Amygdala (tissue), 56 donors: ENCODE results near the gene PNPLA1.

Experiments used
- DNase-seq, 56 donors: peaks; one replicate each; lab custom pipeline; 2025; lab: John Stamatoyannopoulos, UW

The PNPLA1 gene

DNA sequence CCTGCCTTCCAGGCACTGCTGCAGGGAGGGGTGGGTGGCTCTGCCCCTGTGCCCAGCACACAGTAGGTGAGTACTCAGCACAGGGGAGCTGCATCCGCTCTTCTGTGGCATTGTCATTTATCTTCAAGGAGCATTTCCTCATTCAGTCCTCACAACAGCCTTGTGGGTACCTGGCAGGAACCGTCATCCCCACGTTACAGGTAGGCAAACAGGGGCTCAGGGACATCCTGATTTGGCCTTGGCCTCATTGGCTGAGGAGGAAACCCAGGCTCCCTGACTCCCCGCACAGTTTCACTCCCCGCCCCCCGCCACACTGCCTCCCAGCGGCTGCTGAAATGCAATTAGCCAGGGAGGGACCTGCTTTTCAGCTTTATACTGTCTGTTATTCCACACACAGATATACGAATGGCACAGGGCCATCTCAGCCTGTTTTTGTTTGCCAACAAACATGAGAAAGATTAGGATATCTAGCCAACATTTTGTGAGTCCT lies 24.2 kb upstream of the PNPLA1 start:
- no peak for DNase-seq

DNA sequence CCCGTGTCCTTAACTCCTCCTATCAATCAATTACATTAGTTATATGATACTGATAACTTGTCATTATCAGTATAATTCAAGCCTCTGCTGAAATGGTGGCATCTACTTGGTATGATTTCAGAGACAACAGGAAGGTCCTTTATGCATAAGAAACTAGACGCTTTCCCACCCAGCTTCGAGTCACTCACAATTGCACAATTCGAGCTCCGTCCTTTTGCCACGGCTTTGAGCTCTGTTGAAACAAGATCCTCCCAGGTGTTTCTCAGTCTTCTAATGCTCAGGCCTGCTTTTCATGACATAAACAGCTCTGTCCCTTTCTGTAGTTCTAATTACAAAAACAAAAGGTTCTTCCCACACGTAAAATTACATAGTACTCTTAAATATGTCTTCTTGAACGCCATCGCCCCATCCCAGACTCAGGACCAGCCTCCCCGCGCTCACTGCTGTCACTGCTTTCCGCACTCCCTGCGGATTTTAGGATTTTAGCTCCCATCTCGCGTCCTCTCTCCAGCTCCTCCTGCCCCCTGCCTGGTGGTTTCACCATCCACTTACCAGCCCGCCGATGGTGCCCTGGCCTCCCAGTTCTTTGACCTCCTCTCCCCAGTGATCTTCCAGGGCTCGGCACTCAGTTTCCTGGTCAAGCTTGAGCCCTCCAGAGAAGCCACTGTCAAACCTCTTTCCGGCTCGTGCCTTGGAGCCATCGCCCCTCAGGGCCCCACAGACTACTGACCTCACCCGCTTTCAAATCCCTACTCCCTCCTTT lies 23.2 kb upstream of the PNPLA1 start:
- no peak for DNase-seq

DNA sequence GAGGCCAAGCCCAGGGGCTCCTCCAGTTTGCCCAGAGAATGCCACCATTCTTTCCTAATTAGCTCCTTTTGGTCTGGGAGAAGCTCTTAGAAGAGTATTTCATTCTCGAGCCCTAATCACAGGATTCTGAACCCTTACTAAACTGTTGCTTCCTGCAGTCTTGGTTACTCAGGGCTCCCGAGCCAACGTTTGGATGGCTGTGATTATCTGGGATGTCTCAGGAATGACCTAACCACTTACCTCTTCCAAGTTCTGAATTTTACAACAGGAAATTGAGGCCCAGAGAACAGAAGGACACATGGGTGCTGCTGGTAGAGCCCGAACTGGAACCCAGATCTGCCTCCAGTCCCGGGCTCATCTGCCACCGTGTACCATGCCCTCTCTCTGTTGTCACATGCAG lies 22.2 kb upstream of the PNPLA1 start:
- DNase-seq = no peak

DNA sequence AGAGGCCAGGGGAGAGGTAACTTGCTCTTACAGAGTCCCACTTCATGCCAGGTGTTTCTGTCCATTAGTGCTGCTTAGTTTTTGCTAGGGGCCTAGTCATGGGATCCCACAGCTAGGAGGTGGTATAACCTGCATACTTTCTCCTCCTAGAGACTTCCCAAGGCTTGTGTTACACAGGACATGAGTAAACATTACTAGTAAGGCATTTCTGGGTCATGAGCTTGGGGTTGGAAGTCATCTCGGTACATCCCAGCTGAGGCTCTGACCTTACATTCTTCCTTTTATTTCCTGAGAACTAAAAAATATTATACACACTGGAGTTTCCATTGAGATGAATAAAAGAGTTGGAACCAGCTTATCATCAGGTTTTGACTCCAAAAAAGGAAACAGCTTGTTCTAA lies 20.9 kb upstream of the PNPLA1 start:
- no peak for DNase-seq

DNA sequence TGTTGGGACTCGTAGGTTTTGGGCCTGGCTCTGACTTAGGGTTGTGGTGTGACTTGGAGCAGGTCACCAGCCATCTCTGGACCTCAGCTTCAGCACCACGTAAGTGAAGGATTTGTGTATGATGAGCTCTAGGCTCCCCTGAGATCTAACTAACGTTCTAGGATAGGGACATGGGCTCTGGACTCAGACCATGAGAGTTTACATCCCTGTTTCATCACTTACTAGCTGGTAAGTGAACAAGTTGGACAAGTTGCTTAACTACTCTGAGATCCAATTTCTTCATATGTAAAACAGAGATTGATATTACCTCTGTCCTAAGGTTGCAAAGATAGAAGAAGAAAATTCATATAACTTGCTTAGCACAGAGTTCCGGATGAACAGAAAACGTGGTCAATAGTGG lies 20.3 kb upstream of the PNPLA1 start:
- no peak for DNase-seq

DNA sequence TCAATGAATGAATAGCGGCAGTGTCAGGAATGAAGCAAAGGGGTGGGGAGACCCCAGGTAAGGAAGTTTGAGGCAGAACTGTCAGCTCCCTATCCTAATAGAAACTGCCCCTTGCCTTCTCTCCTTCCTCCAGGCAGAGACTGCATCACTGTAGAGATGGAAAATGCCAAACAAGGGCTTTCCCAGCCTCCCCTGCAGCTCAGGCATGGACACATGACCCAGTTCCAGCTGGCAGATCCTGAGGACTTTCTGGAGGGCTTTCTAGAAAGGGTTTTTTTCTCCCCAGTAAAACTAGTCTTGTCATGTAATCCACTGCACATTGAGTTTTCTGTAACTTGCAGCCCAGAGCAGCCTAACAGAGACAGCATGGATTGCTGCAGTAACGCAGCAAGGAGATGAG lies 17.9 kb upstream of the PNPLA1 start:
- DNase-seq = peak in 1 of 56 donors; percentile 8

DNA sequence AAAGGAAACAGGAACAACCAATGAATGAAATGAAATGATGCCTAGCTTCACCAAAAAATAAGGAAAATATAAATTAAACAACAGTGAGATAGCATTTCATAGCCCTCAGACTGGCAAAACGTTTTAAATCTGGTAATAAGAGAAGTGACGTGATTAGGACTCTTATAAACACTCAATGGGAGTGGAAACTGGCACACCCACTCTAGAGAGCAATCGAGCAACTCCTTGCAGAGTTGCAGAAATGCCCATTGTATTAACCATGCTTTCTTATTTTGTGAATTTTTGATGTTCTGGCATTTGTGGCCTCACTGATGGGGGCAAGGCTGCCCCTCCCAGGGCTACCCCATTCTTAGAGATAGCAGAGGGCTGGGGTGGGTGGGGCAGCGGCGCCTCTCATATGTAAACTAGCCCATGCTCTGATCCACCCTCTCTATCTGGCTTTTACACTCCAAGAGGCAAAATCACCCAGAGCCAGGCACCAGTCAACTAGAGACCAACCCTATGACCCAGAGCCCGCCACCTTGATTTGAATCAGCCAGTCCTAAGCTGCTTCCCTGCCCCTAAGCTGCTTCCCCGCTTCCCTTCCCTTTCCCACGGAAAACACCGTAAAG lies 6.4 kb upstream of the PNPLA1 start:
- DNase-seq = no peak

DNA sequence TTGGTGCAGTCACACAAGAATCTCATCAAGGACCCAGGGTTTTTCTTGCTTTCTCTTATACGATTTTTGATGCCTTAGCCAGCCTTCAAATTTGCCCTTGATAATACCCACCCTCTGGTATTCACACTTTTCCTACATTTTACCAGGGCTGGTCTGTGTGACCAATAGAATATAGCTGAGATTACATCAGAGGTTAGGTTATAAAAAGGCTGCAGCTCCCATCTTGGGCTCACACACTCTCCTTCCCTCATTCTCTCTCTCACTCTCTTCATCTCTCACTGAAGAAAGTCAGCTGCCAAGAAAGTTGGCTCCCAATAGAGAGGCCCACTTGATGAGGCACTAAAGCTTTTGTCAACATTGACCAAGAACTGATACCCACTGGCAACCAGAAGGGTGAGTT lies 4.1 kb upstream of the PNPLA1 start:
- DNase-seq = no peak

DNA sequence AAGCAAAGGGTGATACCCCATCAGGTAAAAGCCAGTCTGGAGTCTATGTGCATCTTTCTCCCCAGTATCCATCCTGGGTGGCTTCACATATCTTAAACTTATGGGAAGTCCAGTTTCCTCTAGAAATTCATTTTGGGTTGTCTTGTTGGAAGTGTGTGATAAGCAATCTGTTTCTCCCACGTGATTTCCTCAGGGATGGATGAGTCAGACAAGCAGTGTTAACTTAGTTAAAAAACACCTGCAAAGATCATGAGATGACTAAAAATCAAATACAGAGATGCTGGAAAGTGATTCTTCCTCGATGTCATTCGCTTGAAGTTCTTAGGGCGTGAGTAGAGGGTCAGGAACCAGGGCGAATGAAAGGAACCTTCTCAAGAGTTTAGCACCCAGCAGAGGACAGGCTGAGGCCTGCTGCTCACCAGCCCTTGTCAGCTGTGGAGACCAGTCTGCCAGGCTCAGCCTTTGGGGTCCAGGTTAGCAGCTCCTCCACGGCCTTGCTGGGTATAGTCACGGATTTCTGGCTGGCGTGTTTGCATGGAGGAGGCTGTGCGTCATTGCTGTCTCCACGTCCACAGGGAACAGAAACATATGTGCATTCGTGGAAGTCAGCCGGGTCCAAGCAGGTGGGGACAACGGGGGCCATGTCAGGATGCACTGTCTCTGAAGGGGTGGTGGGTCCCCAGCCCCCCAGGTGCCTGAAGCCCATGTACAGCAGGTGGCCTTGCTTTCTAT lies 2.8 kb upstream of the PNPLA1 start:
- peak in 2 of 56 donors; percentile 18 for DNase-seq

DNA sequence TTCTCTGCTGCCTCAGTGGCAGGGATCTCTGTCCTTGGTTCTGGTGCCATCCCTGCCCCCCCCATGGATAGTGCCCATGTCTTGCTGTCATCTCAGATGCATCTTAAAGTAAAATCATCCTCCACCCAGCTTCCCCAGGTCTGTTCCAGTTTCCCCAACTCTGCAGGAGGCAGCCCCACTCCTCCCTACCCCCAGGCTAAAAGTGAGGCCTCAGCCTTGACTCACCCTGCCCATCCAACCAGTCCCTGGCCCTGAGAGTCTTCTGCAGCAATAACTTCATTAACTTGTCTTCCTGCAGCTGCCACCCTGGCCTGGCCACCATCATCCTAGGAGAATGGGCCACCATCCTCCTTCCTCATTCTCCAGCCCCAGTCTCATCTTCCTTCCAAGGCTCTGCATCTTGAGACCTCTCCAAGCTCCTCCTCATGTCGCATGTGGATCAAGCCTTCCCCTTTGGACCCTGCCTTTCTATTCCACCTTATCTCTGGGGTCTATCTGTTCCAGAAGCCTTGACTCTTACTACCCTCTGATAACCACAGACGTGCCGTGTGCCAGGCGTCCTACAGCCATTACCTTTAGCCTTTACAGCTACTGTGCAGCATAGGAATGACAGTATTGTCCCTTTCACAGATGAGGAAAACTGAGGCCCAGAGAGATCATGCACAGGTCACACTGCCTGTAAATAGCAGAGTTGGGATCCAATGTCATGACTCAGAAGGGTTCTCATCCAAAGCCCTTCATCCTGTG lies 2.0 kb upstream of the PNPLA1 start:
- DNase-seq = no peak

DNA sequence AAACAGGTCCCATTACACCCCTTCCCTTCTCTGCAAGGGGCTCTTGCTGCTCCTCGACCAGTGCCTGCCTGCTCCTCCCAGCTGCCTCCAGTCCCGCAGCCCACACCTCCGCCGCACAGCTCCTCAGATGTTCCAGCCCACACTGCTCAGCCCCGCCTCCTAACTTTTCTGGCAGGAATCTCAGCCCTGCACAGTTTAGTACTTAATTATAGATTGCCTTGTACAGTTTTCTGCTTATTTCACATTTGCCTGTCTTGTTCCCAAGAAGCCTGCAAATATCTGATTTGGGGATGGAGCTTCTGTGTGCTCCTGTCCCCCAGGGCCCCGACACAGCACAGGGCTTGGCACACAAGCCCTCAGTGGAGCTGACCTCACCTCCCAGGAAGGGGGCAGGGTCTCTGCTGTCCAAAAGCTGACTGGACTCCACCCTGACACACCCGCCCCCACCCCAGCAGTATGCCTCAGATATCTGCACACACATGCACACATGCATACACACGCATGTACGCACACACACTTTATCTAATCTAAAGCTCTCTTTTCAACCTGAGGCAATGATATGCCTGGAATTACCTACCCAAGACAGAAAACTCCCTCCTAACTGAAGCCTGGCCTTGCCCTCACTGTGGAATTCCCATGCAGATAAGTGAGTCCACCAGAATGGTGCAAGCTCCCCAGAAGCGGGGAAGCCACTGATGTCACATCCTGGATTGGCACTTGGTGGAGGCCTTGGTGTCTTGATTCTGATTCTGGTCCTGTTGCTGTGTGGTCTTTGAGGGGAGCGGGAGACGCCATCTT lies 1.2 kb upstream of the PNPLA1 start:
- DNase-seq = peak in 36 of 56 donors; percentile 2 to 76 (median 28)

DNA sequence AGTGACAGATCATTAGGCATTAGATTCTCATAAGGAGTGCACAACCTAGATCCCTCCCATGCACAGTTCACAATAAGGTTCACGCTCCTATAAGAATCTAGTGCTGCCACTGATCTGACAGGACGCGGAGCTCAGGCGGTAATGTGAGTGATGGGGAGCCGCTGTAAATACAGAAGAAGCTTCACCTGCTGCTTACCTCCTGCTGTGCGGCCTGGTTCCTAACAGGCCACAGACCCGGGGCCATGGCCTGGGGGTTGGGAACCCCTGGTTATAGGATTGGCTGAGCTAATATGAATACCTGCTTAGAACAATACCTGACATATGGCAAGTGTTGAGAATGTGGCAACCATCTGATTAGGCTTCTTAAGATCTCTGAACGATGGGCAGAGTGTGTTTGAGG lies 2.4 kb downstream of the PNPLA1 start:
- DNase-seq = no peak

DNA sequence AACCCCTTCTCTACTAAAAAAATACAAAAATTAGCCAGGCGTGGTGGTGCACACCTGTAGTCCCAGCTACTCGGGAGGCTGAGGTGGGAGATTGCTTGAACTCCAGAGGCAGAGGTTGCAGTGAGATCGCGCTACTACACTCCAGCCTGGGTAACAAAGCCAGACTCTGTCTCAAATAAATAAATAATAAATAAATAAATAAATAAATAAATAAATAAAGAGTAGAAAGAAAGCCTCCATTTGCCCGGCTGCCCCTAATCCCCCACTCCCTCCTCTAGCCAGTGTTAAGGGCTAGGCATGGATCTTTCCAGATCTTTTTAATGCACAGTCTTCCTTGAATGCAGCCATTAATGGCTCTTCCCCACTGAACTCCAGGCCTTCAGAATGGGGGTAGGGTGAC lies 3.2 kb downstream of the PNPLA1 start:
- no peak for DNase-seq

DNA sequence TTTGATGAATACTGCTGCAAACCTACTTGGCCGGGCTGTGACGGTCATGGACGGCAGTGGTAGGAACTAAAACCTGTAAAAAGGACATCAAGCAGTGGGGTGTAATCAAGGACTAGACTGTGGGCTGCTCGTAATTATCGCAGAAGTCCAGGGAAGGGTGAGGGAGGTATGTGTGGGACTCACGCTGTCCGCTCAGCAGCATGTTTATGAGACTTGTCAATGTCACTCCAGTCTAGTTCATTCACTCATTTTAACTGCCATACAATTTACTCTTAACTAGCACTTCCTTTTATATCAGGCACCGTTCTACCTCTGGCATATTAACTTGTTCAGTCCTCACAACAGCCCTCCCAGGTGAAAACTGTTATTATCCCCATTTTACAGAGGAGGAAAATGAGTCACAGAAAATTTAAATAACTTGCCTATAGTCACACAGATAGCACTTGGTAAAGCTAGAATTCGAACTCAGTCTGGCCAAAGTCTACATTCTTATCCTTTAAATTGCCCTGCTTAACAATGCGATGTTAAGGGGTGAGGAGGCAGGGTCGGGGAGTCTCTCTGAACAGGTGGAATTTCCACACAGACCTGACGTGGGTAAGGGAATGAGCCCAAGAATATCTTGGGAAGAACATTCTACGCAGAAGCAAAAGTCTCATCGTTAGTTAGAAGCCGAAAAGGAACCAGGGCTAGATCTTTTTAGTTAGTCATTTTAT lies 4.1 kb downstream of the PNPLA1 start:
- no peak for DNase-seq

DNA sequence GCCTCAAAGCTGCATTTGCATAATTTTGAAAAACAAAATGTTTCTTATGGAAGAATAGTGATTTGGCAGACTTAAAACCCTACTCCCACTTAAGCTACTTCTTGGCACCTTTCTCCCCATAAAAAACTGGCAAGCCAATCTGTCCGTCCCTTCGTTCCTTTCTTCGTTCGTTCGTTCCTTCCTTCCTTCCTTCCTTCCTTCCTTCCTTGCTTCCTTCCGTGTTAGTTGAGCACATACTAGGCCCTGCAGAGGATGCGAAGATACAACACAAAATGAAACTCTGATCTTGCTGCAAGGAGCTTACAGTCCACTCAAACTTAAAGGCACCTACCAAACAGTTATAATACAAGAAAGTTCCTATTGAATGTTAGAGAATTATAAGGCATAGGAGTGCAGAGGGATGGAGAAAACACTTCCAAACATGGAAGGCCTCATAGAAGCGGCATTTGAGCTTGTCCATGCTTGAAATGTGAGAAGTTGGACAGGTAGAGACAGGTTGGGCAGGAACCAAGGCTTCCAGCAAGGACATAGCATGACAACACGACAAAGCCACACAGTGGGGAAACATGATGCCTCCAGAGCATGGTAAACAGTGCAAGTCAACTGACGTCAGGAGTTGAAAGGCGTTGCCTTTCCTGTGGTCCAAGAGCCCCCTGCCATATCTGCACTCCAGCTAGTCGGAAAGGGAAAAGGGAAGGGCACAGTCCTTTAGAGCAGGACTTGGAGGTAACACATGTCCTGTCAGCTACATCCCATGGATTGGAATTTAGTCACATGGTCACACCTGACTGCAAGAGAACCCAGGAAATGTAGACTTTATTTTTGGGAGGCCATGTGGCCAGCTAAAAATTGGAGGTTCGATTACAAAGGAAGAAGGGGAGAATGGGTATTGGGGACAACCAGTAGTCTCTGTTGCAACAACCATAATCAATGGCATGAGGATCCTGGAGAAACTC lies 7.0 kb downstream of the PNPLA1 start:
- DNase-seq = no peak

DNA sequence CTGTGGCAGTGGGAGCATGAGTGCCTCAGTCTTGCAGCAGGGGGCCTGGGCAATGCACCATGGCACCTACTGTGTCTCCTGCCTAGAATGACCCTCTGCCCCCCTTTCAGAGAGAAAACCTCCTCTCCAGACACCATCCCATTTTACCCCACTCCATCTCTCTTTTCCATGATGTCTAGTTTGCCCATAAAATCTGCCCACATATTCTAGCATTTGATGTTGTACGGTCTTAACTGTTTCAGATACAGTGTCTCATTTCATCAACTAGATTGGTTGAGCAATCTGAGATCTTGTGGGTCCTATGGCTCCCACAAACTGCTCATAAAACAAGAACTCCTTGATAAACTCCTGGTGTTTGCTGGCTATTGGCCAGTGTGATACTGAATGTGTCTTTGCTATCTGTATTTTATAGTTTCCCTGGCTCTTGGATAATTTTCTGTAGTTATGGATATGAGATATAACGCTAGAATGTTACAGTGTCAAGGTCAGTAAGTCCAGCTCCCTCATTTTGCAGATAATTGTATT lies 8.1 kb downstream of the PNPLA1 start:
- no peak for DNase-seq

DNA sequence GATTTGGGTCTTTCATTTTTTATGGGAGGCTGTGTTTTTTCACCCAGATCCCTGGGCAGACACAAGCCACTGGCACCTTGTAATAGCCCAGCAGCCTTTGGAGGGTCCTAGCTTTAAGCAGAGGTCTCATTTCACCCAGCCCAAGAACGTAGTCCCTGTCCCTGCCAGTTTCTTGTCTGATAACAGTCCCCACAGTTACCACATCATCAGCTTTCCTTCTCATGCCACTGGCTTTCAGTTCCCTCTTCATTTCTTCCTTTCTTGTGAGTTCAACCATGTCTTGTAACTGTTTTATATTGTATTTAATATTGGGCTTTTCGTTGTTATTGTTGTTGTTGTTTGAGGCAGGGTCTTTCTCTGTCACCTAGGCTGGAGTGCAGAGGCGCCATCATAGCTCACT lies 10.6 kb downstream of the PNPLA1 start:
- no peak for DNase-seq

DNA sequence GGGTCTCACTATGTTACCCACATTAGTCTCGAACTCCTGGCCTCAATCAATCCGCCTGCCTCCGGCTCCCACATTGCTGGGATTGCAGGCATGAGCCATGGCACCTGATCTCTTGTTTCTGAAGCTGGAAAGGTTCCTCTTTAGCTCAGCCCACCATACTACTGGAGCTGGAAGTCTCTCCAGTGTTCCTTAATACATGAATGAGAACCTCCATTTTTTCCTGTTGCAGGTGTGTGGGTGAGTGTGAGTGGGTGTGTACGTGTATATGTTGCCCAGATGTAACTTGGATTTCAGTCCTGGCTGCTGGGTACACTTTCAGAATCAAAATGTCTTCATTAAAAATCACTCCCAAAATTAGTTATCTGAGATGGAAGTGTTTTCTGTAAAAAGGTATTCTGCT lies 11.1 kb downstream of the PNPLA1 start:
- no peak for DNase-seq
